GM18519 (cell line): ENCODE data around the gene MOGAT2.

Source experiments
- ATAC-seq: cut with Tn5 transposase; IDR thresholded peaks from one replicate; pipeline ENCODE4 v1.9.1; 2021; ENCODE audit warnings: mild to moderate bottlenecking, moderate library complexity; ENCODE audit not compliant: unreplicated experiment, low FRiP score

Gene MOGAT2

DNA sequence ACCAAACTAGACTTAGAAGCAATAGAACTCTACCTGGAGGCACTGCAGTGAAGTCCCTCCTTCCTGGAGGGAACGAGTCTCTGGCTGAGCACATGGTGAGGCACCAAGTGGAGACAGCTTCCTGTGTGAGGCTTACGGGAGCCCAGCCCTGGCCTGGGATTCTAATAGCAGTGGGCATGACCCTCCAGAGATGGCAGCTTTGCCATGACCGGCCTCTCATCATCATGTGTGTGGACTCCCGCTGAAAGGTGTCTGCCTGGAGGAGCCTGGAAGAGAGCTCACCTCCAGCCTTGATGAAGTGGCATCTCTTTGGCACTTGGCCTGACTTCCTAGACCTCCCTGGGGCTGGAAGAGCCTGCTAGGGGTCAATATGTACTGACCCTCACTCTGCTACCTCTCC is 58.9 kb downstream of the MOGAT2 start:
- ATAC-seq: no peak

DNA sequence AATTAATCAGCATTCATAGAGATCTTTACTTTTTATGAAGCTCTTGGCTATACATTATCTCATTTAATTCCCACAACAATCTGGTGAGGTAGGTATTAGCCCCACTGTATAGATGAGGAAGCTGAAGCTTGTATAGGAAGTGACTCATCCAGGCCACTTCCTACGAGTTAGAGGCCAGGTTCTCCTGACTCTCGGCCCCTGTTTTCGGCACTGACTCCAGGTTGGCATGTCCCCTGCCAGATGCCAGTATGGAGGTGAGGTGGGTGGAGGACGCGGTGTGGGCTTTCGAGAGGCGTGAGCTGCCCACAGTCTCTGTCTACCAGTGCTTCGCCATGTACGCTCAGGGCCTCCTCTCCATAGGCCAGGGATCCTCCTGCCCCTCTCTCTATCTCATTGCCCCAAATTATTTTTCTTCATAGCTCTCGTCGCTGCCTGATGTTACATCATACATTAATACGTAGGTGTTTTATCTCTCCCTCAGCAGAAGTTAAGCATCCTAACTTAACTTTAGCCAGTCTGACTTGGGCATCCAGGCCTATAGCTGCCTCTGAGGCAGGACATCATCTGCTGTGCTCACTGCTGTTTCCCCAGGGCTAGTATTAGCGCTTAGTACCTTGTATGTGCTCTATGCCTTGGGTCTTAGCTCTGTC is 59.9 kb downstream of the MOGAT2 start:
- ATAC-seq: no peak

- no peak for ATAC-seq
These were observed 61.3 kb downstream of the MOGAT2 start for GRCh38 chr11:75778962-75779361.

DNA sequence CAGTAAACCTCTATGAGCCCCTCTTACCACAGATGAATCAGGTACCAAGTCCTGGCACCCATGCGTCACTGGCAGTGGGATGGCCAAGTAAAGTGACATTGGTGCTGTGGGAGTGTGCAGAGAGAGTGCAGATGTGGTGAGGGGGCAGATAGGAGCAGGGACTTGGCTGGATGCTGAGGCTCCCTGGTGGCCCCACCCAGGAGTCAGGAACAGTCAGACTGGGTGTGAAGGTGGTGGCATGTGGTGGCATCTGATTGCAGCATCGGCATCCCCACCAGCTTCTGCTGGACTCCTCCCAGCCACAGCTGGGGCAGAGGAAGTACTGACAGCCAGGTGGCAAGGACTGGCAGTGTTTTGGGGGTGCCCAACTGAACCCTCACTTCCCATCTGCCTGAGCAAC is 62.3 kb downstream of the MOGAT2 start:
- no peak for ATAC-seq

GRCh38 chr11:75780888-75781287 is 63.2 kb downstream of the MOGAT2 start:
- no peak for ATAC-seq

DNA sequence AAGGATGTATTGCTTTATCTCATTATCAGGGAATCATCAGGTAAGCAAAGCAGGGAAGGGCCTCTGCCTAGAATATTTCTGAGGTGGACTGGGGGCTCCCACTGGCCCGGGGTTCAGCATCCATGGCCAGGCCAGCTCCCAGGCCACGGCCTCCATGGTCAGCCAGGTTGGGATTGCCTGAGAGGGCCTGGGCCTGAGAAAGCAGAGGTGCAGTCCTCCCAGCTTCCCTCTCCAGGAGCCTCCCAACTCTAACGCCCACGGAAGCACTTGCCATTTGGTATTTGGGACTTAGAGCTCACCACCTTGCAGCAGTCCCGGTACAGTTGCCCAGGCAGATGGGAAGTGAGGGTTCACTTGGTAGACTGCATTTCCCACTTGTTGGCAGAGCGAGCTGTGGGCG is 63.7 kb downstream of the MOGAT2 start:
- ATAC-seq: no peak

- ATAC-seq: no peak
These were observed 64.2 kb downstream of the MOGAT2 start for GRCh38 chr11:75781831-75782230.
